ENCODE measurements around the gene MRPL49.

DNA sequence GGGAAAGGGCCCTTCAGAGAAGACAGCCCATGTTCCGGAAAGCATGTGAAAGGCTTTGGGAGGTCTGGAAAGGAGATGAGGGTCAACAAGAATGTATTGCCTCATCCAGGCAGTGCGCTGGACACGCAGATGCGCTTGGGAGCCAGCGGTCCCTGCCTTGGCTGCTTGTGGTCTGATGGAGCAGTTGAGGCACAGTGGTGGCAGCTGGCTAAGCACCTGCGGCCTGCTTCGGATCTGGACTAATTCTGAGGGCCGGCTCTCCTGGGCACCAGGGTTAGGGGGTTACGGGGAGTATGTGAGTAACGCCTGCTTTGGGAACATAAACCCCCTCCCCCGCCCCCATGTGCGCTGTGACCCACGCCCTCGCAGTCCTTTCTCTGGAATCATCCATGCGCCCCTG lies 15.0 kb upstream of the MRPL49 start:
- TF ChIP-seq, protein P1, sequence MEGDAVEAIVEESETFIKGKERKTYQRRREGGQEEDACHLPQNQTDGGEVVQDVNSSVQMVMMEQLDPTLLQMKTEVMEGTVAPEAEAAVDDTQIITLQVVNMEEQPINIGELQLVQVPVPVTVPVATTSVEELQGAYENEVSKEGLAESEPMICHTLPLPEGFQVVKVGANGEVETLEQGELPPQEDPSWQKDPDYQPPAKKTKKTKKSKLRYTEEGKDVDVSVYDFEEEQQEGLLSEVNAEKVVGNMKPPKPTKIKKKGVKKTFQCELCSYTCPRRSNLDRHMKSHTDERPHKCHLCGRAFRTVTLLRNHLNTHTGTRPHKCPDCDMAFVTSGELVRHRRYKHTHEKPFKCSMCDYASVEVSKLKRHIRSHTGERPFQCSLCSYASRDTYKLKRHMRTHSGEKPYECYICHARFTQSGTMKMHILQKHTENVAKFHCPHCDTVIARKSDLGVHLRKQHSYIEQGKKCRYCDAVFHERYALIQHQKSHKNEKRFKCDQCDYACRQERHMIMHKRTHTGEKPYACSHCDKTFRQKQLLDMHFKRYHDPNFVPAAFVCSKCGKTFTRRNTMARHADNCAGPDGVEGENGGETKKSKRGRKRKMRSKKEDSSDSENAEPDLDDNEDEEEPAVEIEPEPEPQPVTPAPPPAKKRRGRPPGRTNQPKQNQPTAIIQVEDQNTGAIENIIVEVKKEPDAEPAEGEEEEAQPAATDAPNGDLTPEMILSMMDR (IDR thresholded peaks at IDR 0.05): no peak
- no peak for TF ChIP-seq EZH2 (IDR thresholded peaks at IDR 0.05; ENCODE audit: borderline replicate concordance, insufficient read depth, low read depth, low read length, poor library complexity, severe bottlenecking)

All from B cell (primary cell).